Measurements from ENCODE around the gene TMEM97.
A peak's percentile ranks its signal among the peaks of the same experiment; 100 is the strongest.
"Not testable (repeated sequence)": the region's sequence is repeated elsewhere in the genome, so short reads cannot be mapped to it uniquely, and the experiment has no call there.

The TMEM97 gene

GRCh38 chr17:28318759-28319597, at the start of gene TMEM97:
TSS of gene TMEM97 (plus strand) at chr17:28319200. CDS start at chr17:28319240, 40 bp downstream.
- in situ Hi-C loops (cut with HindIII; ENCODE audit: low pct_unique_long_range_greater_than_20kb, low sequenced_read_pairs), result no loop called here
- DNase-seq (ENCODE audit: low read depth in 1 of 2, low spot score in 1 of 2), result peak; percentile 99
- TF ChIP-seq JUND (IDR thresholded peaks at IDR 0.05; ENCODE audit: low read depth), result no peak

GRCh38 chr17:28270055-28270454, 48.9 kb upstream of the TMEM97 start:
- no peak for DNase-seq (ENCODE audit: low read depth in 1 of 2, low spot score in 1 of 2)
- in situ Hi-C loops (cut with HindIII; ENCODE audit: low pct_unique_long_range_greater_than_20kb, low sequenced_read_pairs), result no loop called here
- TF ChIP-seq JUND (IDR thresholded peaks at IDR 0.05; ENCODE audit: low read depth), result no peak

GRCh38 chr17:28270926-28271325, 48.1 kb upstream of the TMEM97 start:
- no peak for TF ChIP-seq JUND (IDR thresholded peaks at IDR 0.05; ENCODE audit: low read depth)
- DNase-seq (ENCODE audit: low read depth in 1 of 2, low spot score in 1 of 2), result no peak
- in situ Hi-C loops (cut with HindIII; ENCODE audit: low pct_unique_long_range_greater_than_20kb, low sequenced_read_pairs), result no loop called here

GRCh38 chr17:28271431-28271830, 47.6 kb upstream of the TMEM97 start:
- DNase-seq (ENCODE audit: low read depth in 1 of 2, low spot score in 1 of 2), result no peak
- in situ Hi-C loops (cut with HindIII; ENCODE audit: low pct_unique_long_range_greater_than_20kb, low sequenced_read_pairs), result no loop called here
- no peak for TF ChIP-seq JUND (IDR thresholded peaks at IDR 0.05; ENCODE audit: low read depth)

- TF ChIP-seq JUND (IDR thresholded peaks at IDR 0.05; ENCODE audit: low read depth), result no peak
- no peak for DNase-seq (ENCODE audit: low read depth in 1 of 2, low spot score in 1 of 2)
- in situ Hi-C loops (cut with HindIII; ENCODE audit: low pct_unique_long_range_greater_than_20kb, low sequenced_read_pairs), result no loop called here
These were observed 46.8 kb upstream of the TMEM97 start for GRCh38 chr17:28272166-28272565.

GRCh38 chr17:28273341-28273740, 45.7 kb upstream of the TMEM97 start:
- DNase-seq (ENCODE audit: low read depth in 1 of 2, low spot score in 1 of 2); in situ Hi-C loops (cut with HindIII; ENCODE audit: low pct_unique_long_range_greater_than_20kb, low sequenced_read_pairs): not testable (repeated sequence)

- TF ChIP-seq JUND (IDR thresholded peaks at IDR 0.05; ENCODE audit: low read depth), result no peak
- in situ Hi-C loops (cut with HindIII; ENCODE audit: low pct_unique_long_range_greater_than_20kb, low sequenced_read_pairs), result no loop called here
- DNase-seq (ENCODE audit: low read depth in 1 of 2, low spot score in 1 of 2), result no peak
These were observed 44.3 kb upstream of the TMEM97 start for GRCh38 chr17:28274591-28275265.

- no peak for TF ChIP-seq JUND (IDR thresholded peaks at IDR 0.05; ENCODE audit: low read depth)
- DNase-seq (ENCODE audit: low read depth in 1 of 2, low spot score in 1 of 2), result no peak
- in situ Hi-C loops (cut with HindIII; ENCODE audit: low pct_unique_long_range_greater_than_20kb, low sequenced_read_pairs), result no loop called here
These were observed 43.0 kb upstream of the TMEM97 start for GRCh38 chr17:28276011-28276410.

- in situ Hi-C loops (cut with HindIII; ENCODE audit: low pct_unique_long_range_greater_than_20kb, low sequenced_read_pairs), result no loop called here
- TF ChIP-seq JUND (IDR thresholded peaks at IDR 0.05; ENCODE audit: low read depth), result no peak
- no peak for DNase-seq (ENCODE audit: low read depth in 1 of 2, low spot score in 1 of 2)
These were observed 39.6 kb upstream of the TMEM97 start for GRCh38 chr17:28279411-28279810.

GRCh38 chr17:28280826-28281225, 38.2 kb upstream of the TMEM97 start:
- in situ Hi-C loops (cut with HindIII; ENCODE audit: low pct_unique_long_range_greater_than_20kb, low sequenced_read_pairs), result no loop called here
- no peak for TF ChIP-seq JUND (IDR thresholded peaks at IDR 0.05; ENCODE audit: low read depth)
- no peak for DNase-seq (ENCODE audit: low read depth in 1 of 2, low spot score in 1 of 2)

- TF ChIP-seq JUND (IDR thresholded peaks at IDR 0.05; ENCODE audit: low read depth), result no peak
- in situ Hi-C loops (cut with HindIII; ENCODE audit: low pct_unique_long_range_greater_than_20kb, low sequenced_read_pairs), result no loop called here
- peak in 1 of 2 experiments; percentile 14 for DNase-seq (ENCODE audit: low read depth in 1 of 2, low spot score in 1 of 2)
These were observed 36.4 kb upstream of the TMEM97 start for GRCh38 chr17:28282596-28282995.

GRCh38 chr17:28285965-28286364, 33.0 kb upstream of the TMEM97 start:
- TF ChIP-seq JUND (IDR thresholded peaks at IDR 0.05; ENCODE audit: low read depth), result no peak

GRCh38 chr17:28290703-28291102, 28.3 kb upstream of the TMEM97 start:
- DNase-seq (ENCODE audit: low read depth in 1 of 2, low spot score in 1 of 2), result no peak
- in situ Hi-C loops (cut with HindIII; ENCODE audit: low pct_unique_long_range_greater_than_20kb, low sequenced_read_pairs), result no loop called here
- TF ChIP-seq JUND (IDR thresholded peaks at IDR 0.05; ENCODE audit: low read depth), result no peak

More at GRCh38 chr17:28285965-28286364, 33.0 kb upstream of the TMEM97 start:
- no peak for DNase-seq (ENCODE audit: low read depth in 1 of 2, low spot score in 1 of 2)
- in situ Hi-C loops (cut with HindIII; ENCODE audit: low pct_unique_long_range_greater_than_20kb, low sequenced_read_pairs), result no loop called here

Measured in T47D (cell line).